Measurements from ENCODE around the gene GPR21.

The GPR21 gene

DNA sequence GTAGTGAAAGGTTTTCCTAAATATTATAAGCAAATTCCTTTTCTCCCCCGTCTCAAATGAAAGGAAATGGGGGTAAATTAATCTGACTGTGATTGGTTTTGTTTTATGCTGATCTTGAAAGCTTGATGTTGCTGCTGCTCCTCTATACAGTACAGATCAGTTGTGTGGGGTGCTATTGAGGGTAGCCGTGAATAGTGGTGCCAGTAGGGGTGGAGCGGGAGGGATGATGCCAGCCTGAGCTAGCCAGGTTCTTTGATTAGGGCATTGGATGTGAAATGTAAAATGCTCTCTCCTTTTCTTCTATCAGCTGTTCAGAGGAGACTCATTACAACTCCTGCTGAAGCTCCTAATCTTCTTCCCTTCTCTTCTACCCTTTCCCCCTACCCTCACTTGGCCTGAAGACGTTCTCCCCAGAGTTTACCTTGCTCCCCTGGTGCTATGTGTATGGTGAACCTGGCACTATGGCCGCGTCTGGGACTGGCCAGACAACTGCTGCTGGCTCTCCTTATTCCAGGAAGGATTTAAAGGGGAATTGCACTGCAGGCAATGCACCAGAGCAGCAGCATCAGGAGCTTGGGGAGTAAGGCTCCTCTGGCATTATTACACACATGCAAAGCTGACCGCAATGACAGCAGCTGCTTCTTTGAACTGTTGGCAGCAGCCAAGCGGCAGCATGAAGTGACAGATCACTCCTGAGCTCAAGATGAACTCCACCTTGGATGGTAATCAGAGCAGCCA, 566 bp downstream of the GPR21 start:
- no peak for DNase-seq (ENCODE audit: low read depth)

DNA sequence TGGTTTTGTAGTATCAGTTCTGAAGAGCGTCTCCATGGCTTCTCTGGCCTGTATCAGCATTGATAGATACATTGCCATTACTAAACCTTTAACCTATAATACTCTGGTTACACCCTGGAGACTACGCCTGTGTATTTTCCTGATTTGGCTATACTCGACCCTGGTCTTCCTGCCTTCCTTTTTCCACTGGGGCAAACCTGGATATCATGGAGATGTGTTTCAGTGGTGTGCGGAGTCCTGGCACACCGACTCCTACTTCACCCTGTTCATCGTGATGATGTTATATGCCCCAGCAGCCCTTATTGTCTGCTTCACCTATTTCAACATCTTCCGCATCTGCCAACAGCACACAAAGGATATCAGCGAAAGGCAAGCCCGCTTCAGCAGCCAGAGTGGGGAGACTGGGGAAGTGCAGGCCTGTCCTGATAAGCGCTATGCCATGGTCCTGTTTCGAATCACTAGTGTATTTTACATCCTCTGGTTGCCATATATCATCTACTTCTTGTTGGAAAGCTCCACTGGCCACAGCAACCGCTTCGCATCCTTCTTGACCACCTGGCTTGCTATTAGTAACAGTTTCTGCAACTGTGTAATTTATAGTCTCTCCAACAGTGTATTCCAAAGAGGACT, 1.5 kb downstream of the GPR21 start:
- no peak for DNase-seq (ENCODE audit: low read depth)

DNA sequence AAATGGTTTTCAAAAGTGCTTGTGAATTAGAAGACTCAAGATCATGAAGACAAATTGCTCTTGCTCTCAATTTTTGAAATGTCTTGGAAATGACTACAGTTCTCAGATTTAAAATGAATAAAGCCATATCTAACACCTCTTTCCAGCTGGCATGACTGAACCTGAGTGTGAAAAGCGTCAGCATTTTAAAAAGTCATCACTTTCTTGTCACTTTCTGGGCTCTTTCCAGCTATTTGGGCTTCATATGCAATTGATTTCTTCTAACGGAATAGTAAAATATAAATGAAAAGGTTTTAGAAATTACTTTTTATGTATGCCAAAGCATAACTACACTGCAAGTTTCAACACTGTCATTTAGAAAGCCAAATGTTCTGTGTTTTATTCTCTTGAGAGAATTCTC, 2.3 kb downstream of the GPR21 start:
- DNase-seq (ENCODE audit: low read depth): no peak

GRCh38 chr9:123036893-123037545, 3.6 kb downstream of the GPR21 start:
- no peak for DNase-seq (ENCODE audit: low read depth)

DNA sequence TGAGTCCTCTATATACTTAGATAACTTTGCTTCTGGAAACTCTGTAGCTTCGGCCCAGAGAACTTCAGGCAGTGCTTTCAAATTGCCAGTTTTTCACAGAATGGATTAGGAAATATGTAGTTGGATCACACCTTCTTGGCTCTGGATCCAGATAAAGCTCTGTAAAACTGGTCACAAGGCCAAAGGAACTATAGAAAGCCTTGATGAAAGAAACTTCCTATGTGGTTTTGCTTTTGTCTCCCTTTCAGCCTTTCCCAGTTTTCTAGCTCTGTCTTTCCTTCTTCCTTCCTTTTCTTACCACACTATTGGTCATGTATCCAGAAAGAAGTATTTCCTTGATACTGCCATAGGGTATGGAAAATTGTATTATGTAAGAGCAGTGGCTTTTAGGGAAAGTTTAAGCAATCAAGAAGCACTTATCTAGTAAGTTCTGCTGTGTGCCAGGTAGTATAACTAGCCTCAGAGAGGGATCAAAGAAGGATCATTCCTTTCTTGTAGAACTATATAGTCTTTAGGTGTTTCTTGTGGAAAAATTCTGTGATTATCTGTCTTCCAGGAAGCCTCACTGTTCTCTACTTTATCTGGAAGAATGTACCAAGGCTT, 6.3 kb downstream of the GPR21 start:
- no peak for DNase-seq (ENCODE audit: low read depth)

GRCh38 chr9:123040801-123041200, 7.3 kb downstream of the GPR21 start:
- no peak for DNase-seq (ENCODE audit: low read depth)

DNA sequence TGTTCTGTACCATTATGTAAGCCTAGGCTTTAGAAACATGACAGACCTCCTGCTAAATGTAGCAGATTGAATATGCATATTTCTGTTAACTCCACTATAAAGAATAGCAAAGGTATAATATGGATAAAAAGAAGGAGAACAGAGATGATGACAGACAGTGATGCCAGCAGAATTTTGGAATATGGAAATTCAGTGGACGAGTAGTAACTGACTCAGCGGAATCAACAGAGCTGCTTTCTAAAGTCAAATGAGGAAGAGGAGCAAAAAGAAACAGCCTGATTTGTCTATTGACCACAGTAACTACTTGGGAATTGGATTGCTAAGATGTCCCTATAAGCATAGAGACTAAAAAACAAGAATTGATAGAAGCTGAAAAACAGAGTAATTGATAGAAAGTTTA, 8.0 kb downstream of the GPR21 start:
- DNase-seq (ENCODE audit: low read depth): no peak

GRCh38 chr9:123043081-123043939, 9.8 kb downstream of the GPR21 start:
- DNase-seq (ENCODE audit: low read depth): no peak

GRCh38 chr9:123044586-123044985, 11.1 kb downstream of the GPR21 start:
- no peak for DNase-seq (ENCODE audit: low read depth)

GRCh38 chr9:123046406-123047195, 13.1 kb downstream of the GPR21 start:
- no peak for DNase-seq (ENCODE audit: low read depth)

GRCh38 chr9:123048748-123049147, 15.3 kb downstream of the GPR21 start:
- DNase-seq (ENCODE audit: low read depth): no peak

DNA sequence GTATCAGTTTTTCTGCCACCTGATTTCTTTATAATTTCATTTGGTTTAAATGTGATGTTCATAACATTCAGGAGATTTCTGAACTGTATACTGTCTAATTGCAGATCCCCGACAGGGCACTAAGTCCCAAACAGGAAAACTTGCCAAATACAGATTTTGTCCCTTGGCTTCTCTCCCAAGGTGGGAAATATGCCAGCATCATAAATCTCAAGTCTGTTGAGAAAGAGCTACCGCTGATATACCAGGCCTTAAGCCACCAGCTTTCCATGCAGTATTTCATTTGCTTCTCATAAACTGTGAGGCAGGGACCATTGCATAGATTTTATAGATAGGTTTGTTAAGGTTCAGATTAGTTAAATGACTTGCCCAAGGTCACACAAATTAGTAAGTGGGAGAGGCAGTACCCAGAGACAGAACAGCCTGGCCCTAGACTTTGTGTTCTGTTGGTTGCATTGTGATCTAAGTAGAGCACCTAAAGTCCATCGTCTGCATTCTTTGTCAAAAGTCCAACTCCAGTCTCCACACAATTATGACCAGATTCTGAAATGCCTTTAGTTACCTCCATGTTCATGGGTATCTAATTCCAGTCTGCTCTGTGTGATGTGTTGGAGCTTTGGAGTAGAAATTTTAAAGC, 16.2 kb downstream of the GPR21 start:
- no peak for DNase-seq (ENCODE audit: low read depth)

GRCh38 chr9:123053046-123053445, 19.6 kb downstream of the GPR21 start:
- DNase-seq (ENCODE audit: low read depth): no peak

GRCh38 chr9:123053711-123054110, 20.2 kb downstream of the GPR21 start:
- no peak for DNase-seq (ENCODE audit: low read depth)

DNA sequence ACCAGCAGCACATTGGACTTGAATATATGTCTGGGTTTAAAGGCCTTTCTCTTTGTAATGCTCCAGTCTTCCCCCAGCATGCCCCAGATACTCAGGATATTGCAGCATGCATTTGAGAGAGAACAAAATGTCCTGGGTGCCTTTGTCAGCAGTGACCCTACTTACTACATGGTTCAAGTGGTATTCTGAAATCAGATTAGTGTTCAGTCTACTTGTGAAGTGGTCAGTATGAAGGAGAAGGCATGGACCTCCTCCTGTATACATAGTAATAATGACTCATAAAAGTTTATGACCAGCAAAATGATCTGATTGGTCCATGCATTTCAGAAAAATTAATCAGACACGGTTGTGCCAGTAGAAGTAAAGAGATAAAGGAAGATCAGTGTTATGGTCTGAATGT, 25.4 kb downstream of the GPR21 start:
- peak; percentile 32 for DNase-seq (ENCODE audit: low read depth)

- DNase-seq (ENCODE audit: low read depth): no peak
These were observed 26.2 kb downstream of the GPR21 start for GRCh38 chr9:123059472-123060220.

DNA sequence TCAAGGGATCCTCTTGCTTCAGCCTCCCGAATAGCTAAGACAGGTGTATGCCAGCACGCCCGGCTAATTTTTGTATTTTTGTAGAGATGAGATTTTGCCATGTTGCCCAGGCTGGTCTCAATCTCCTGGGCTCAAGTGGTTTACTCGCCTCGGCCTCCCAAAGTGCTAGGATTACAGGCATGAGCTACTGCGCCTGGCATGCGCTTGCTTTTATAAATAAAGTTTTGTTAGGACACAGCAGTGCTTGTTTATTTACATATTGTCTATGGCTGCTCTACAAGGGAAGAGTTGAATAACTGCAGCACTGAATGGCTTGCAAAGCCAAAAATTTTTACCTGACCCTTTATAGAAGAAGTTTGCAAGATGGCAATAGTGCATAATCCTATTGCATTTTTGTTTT, 27.7 kb downstream of the GPR21 start:
- DNase-seq (ENCODE audit: low read depth): no peak

GRCh38 chr9:123062351-123063176, 29.1 kb downstream of the GPR21 start:
- DNase-seq (ENCODE audit: low read depth): no peak

DNA sequence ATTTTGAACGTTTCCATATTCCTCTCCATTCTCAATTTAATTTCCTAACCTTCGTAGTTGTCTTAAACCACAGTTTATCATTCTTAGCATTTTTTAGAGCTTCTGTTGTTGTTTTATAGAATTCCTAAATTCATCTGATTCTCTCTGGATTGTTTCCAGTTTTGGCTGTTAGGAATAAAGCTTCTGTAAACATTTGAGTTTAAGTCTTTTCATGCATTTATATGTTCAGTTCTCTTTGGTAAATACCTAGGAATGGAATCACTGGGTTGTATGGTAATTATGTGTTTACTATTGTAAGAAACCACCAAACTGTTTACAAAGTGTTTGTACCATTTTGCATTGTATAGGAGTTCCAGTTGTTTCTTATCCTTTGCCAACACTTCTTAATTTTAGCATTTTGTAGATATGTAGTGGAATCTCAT, 29.7 kb downstream of the GPR21 start:
- DNase-seq (ENCODE audit: low read depth): no peak
